ENCODE results near the gene VPS13D. TPM values are rescaled to one million over a fixed set of nuclear protein-coding genes. Genes with fewer than 3 reads are reported as not detected.

The VPS13D gene
- total RNA-seq, 1 experiment from 2014 or later = 36.5 TPM

DNA sequence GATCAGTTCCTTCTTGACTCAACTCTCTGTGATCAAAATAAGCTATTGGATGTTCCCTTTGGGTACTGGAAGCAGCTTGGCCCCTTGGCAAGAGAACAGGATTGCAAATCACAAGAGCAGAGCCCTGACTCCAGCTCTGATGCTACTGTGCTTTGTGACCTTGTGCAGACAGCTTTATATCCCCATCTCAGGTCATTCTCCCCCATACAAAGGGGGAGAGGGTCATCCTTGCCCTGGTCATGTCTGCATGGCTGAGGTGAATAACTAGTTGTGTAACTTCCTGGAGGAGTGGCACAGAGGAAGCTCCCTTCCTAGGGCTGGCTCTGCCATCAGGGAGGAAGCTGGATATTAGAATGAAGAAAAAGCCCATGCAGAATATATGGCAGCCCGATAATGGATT lies 245.3 kb downstream of the VPS13D start:
- BruUV-seq (replicated peaks) = no TSS peak
- Mint-ChIP-seq H3K27ac (ENCODE audit: low read depth, unreplicated experiment) (no peak overlapping the region), H3K9me3 (ENCODE audit: unreplicated experiment) (no peaks in the 10 kb centered on the region), H3K27me3 (ENCODE audit: insufficient read depth, unreplicated experiment) (no peaks in the 10 kb centered on the region), H3K4me1 (ENCODE audit: insufficient read depth, unreplicated experiment) (peaks cover 19% of the 10 kb centered on the region), H3K4me3 (ENCODE audit: unreplicated experiment) (no peak overlapping the region), H3K36me3 (ENCODE audit: insufficient read depth, unreplicated experiment) (peaks cover 14% of the 10 kb centered on the region)
- ChIA-PET CTCF (interaction anchor here (0.5 to 1.5 kb wide), 2 partner anchors 66 to 145 kb away, joined by 3 to 4 read pairs; no protein-coding TSS in a partner anchor), POLR2A (interaction anchor here (0.6 to 1.0 kb wide), 3 partner anchors 39 to 75 kb away, joined by 3 to 4 read pairs (median 3); no protein-coding TSS in a partner anchor)
- TF ChIP-seq, protein P1, sequence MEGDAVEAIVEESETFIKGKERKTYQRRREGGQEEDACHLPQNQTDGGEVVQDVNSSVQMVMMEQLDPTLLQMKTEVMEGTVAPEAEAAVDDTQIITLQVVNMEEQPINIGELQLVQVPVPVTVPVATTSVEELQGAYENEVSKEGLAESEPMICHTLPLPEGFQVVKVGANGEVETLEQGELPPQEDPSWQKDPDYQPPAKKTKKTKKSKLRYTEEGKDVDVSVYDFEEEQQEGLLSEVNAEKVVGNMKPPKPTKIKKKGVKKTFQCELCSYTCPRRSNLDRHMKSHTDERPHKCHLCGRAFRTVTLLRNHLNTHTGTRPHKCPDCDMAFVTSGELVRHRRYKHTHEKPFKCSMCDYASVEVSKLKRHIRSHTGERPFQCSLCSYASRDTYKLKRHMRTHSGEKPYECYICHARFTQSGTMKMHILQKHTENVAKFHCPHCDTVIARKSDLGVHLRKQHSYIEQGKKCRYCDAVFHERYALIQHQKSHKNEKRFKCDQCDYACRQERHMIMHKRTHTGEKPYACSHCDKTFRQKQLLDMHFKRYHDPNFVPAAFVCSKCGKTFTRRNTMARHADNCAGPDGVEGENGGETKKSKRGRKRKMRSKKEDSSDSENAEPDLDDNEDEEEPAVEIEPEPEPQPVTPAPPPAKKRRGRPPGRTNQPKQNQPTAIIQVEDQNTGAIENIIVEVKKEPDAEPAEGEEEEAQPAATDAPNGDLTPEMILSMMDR (IDR thresholded peaks at IDR 0.05; ENCODE audit: unreplicated experiment) = no peak
- DNase-seq (ENCODE audit: unreplicated experiment) = no peak
- intact Hi-C loops (cut with micrococcal nuclease) = loop anchor here (5.0 kb wide), 1 partner anchor 142 kb away; the partner anchor contains the start of gene DHRS3

DNA sequence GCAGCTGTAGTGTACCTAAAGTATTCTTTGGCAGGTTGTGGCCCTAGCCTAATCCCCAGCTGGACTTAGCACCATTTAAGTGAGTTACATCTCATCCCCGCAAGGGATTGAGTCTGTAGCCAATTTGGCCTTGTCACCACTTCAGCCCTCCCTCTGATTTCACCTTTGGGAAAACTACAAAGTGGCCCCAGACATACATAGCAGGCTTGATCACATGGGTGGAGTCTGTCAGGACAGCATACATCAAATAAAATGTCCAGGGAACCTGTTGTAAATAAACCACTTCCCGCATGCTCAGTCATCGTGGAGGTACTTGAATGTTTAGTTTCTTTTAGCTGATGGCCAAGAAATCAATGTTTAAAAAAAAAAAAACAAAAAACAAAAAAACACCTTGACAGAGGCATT lies 245.7 kb downstream of the VPS13D start:
- H3K9me3 Mint-ChIP-seq (ENCODE audit: unreplicated experiment) = no peaks in the 10 kb centered on the region
- POLR2A ChIA-PET = interaction anchor here (0.7 to 4.3 kb wide), 3 partner anchors 39 to 89 kb away, joined by 3 to 18 read pairs (median 3); no protein-coding TSS in a partner anchor
- no peaks in the 10 kb centered on the region for H3K27me3 Mint-ChIP-seq (ENCODE audit: insufficient read depth, unreplicated experiment)
- TF ChIP-seq, protein P1 (IDR thresholded peaks at IDR 0.05; ENCODE audit: unreplicated experiment) = no peak
- H3K36me3 Mint-ChIP-seq (ENCODE audit: insufficient read depth, unreplicated experiment) = peaks cover 19% of the 10 kb centered on the region
- intact Hi-C loops (cut with micrococcal nuclease) = loop anchor here (5.0 kb wide), 1 partner anchor 142 kb away; the partner anchor contains the start of gene DHRS3
- no peak overlapping the region for H3K27ac Mint-ChIP-seq (ENCODE audit: low read depth, unreplicated experiment)
- peaks cover 23% of the 10 kb centered on the region for H3K4me1 Mint-ChIP-seq (ENCODE audit: insufficient read depth, unreplicated experiment)
- CTCF ChIA-PET = interaction anchor here (1.3 to 1.5 kb wide), 2 partner anchors 24 to 144 kb away, joined by 3 to 4 read pairs; no protein-coding TSS in a partner anchor
- DNase-seq (ENCODE audit: unreplicated experiment) = no peak
- no TSS peak for BruUV-seq (replicated peaks)
- H3K4me3 Mint-ChIP-seq (ENCODE audit: unreplicated experiment) = no peak overlapping the region

DNA sequence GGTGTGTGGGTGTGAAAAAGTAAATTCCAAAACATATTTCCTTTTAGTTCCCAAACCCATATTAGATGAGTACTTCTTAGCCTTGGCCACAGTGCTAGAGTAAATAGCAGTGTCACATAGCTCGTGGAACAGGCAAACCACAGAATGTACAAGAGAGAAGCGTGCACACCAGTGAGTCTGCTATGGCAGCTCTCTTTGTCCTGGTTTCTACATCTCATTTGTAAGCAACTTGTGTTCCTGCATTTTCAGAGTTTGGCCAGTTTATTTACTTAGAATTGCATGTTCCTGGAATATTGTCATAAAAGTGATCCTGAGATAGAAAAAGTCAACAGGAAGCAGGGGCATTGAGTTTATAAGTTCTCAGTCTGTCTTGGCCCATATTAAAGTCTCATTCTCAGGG lies 246.1 kb downstream of the VPS13D start:
- Mint-ChIP-seq H3K4me3 (ENCODE audit: unreplicated experiment) (no peak overlapping the region), H3K4me1 (ENCODE audit: insufficient read depth, unreplicated experiment) (peaks cover 27% of the 10 kb centered on the region), H3K9me3 (ENCODE audit: unreplicated experiment) (no peaks in the 10 kb centered on the region), H3K27me3 (ENCODE audit: insufficient read depth, unreplicated experiment) (no peaks in the 10 kb centered on the region), H3K27ac (ENCODE audit: low read depth, unreplicated experiment) (no peak overlapping the region), H3K36me3 (ENCODE audit: insufficient read depth, unreplicated experiment) (peaks cover 20% of the 10 kb centered on the region)
- POLR2A ChIA-PET = interaction anchor here (0.5 to 4.3 kb wide), 4 partner anchors 39 to 143 kb away, joined by 3 to 18 read pairs (median 9); no protein-coding TSS in a partner anchor
- intact Hi-C loops (cut with micrococcal nuclease) = loop anchor here (5.0 kb wide), 1 partner anchor 141 kb away; the partner anchor contains the start of gene DHRS3
- CTCF ChIA-PET = interaction anchor here (1.3 to 1.5 kb wide), 2 partner anchors 24 to 144 kb away, joined by 3 to 4 read pairs; no protein-coding TSS in a partner anchor
- DNase-seq (ENCODE audit: unreplicated experiment) = no peak
- TF ChIP-seq, protein P1 (IDR thresholded peaks at IDR 0.05; ENCODE audit: unreplicated experiment) = no peak
- no TSS peak for BruUV-seq (replicated peaks)

DNA sequence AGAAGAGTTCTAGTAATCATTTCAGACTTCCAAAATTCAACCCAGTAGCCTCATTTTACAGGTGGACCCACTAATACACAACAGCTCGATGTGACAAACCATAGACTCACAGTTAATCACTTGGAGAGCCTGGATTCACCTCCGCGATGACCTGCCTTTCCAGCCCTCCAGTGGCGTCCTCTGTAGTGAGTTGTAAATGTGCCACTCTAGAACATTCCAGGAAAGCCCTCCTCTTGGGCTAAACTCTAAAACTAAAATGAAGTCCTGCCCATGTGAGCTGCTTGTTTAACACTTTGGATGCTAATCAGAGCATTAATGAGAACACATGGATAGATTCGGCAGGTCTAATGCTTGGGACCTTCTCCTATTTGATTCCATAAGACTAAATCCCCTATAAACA lies 247.5 kb downstream of the VPS13D start:
- ChIA-PET POLR2A (interaction anchor here (0.5 to 4.3 kb wide), 7 partner anchors 13 to 141 kb away, joined by 4 to 18 read pairs (median 5); no protein-coding TSS in a partner anchor), CTCF (interaction anchor here (1.0 to 1.5 kb wide), 2 partner anchors 14 to 181 kb away, joined by 3 to 5 read pairs; no protein-coding TSS in a partner anchor)
- intact Hi-C loops (cut with micrococcal nuclease) = loop anchor here (5.0 kb wide), 1 partner anchor 140 kb away; the partner anchor contains the start of gene DHRS3
- Mint-ChIP-seq H3K4me1 (ENCODE audit: insufficient read depth, unreplicated experiment) (peaks cover 34% of the 10 kb centered on the region), H3K27me3 (ENCODE audit: insufficient read depth, unreplicated experiment) (no peaks in the 10 kb centered on the region), H3K9me3 (ENCODE audit: unreplicated experiment) (no peaks in the 10 kb centered on the region), H3K27ac (ENCODE audit: low read depth, unreplicated experiment) (no peak overlapping the region), H3K4me3 (ENCODE audit: unreplicated experiment) (no peak overlapping the region), H3K36me3 (ENCODE audit: insufficient read depth, unreplicated experiment) (peaks cover 20% of the 10 kb centered on the region)
- TF ChIP-seq, protein P1 (IDR thresholded peaks at IDR 0.05; ENCODE audit: unreplicated experiment) = no peak
- BruUV-seq (replicated peaks) = no TSS peak
- DNase-seq (ENCODE audit: unreplicated experiment) = no peak

All from MCF 10A (cell line).